Cardiac muscle cell (in vitro differentiated cells and primary cell): Measurements from ENCODE around the gene IZUMO4. TPM values are rescaled to one million over a fixed set of nuclear protein-coding genes. Genes with fewer than 3 reads are reported as not detected.

ENCODE experiments used
- DNase-seq, 2 donors: peaks; one replicate each; pipeline versions ENCODE4 v3.0.0 to v3.0.0-alpha.2; 2010 to 2017; ENCODE audit warnings: low read depth in 1 of 2, low spot score in 1 of 2
- H3K27ac ChIP-seq: fragments of 200-600 bp; sonication (generic); 2 replicates; pipeline ENCODE4 v1.5.1; 2016
- H3K27me3 ChIP-seq: fragments of 200-600 bp; sonication (generic); 2 replicates; pipeline ENCODE4 v1.6.0; 2016; ENCODE audit warnings: control low read depth
- H3K36me3 ChIP-seq: fragments of 200-600 bp; sonication (generic); 2 replicates; pipeline ENCODE4 v1.5.1; 2016; ENCODE audit warnings: control low read depth
- H3K4me1 ChIP-seq: fragments of 200-600 bp; sonication (generic); 2 replicates; pipeline ENCODE4 v1.8.1; 2017; ENCODE audit warnings: low read depth, mild to moderate bottlenecking, mixed run types
- H3K4me3 ChIP-seq: fragments of 200-600 bp; sonication (generic); 2 replicates; pipeline ENCODE4 v1.5.1; 2016; ENCODE audit warnings: mild to moderate bottlenecking
- H3K9me3 ChIP-seq: fragments of 200-600 bp; sonication (generic); 2 replicates; pipeline ENCODE4 v1.5.1; 2017; ENCODE audit warnings: low read depth, mild to moderate bottlenecking, control low read depth
- polyA plus RNA-seq: library from polyadenylated mRNA; unstranded; fragments of >200 nt; fragmentation: Nextera tagmentation; extraction: Ambion mirVana; gene quantifications from 2 replicates; pipeline ENCODE4 v1.2.1, GENCODE V29; 2016
- total RNA-seq: library from RNA; depleted of rRNA; stranded (reverse); fragments of >200 nt; gene quantifications from 2 replicates; pipeline ENCODE4 v1.2.3, GENCODE V29; 2016
- TF ChIP-seq, protein P1 (sequence below): IDR thresholded peaks from 2 replicates; pipeline ENCODE4 v1.5.1; 2012; ENCODE audit warnings: low read depth, mild to moderate bottlenecking, low read length

Gene IZUMO4
- total and polyA plus RNA-seq, 2 experiments from 2014 or later, result 2.6 to 10.5 TPM

DNA sequence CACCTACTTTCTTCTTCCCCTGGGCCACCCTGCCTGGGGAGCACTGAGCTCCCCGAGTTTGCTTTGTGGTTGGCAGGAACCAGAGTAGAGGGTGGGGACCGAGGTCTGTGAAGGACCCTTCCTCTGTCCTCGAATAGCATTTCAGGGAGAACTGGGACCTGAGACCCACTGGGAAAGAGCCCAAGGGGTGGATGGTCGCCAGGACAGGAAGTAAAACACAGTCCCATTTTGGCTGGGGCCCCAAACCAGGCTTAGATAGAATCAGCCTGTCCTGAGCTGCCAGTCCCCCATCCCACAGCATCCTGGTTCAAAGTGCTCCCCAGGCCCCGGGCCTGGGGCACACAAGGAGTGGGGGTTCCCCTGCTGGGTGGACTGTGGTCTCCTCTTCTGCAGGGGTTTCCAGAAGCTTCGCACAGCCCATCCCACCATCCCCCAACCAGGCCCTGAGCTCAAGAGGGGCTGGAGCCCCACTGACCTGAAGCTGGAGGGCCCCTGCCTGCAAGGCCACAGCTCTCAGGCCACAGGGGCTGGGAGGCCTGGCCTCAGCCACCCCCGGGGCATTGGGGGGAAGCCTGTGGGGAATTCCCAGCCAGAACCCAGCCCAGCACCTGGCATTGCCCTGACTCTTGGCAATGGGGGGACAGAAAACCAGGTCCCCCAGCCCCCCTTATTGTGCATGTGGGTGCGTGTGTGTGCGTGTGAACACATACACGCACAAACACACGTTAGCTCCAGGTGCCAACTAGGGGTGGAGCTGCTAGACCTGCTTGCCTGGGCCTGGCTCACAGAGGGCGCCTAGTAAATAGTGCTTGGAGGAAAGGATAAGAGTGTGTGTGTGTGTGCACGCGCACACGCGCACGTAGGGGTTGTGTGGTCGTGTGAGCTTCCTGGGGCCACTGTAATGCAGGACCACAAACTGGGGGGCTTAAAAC lies 44.7 kb upstream of the IZUMO4 start:
- no peaks in the 10 kb centered on the region for H3K9me3 ChIP-seq
- peak in 1 of 2 donors; percentile 77 for DNase-seq
- H3K4me1 ChIP-seq, result peaks cover 16% of the 10 kb centered on the region
- H3K27me3 ChIP-seq, result no peaks in the 10 kb centered on the region
- no peaks in the 10 kb centered on the region for H3K36me3 ChIP-seq
- no peak overlapping the region for H3K27ac ChIP-seq
- TF ChIP-seq, protein P1, sequence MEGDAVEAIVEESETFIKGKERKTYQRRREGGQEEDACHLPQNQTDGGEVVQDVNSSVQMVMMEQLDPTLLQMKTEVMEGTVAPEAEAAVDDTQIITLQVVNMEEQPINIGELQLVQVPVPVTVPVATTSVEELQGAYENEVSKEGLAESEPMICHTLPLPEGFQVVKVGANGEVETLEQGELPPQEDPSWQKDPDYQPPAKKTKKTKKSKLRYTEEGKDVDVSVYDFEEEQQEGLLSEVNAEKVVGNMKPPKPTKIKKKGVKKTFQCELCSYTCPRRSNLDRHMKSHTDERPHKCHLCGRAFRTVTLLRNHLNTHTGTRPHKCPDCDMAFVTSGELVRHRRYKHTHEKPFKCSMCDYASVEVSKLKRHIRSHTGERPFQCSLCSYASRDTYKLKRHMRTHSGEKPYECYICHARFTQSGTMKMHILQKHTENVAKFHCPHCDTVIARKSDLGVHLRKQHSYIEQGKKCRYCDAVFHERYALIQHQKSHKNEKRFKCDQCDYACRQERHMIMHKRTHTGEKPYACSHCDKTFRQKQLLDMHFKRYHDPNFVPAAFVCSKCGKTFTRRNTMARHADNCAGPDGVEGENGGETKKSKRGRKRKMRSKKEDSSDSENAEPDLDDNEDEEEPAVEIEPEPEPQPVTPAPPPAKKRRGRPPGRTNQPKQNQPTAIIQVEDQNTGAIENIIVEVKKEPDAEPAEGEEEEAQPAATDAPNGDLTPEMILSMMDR, result no peak
- H3K4me3 ChIP-seq, result no peak overlapping the region

DNA sequence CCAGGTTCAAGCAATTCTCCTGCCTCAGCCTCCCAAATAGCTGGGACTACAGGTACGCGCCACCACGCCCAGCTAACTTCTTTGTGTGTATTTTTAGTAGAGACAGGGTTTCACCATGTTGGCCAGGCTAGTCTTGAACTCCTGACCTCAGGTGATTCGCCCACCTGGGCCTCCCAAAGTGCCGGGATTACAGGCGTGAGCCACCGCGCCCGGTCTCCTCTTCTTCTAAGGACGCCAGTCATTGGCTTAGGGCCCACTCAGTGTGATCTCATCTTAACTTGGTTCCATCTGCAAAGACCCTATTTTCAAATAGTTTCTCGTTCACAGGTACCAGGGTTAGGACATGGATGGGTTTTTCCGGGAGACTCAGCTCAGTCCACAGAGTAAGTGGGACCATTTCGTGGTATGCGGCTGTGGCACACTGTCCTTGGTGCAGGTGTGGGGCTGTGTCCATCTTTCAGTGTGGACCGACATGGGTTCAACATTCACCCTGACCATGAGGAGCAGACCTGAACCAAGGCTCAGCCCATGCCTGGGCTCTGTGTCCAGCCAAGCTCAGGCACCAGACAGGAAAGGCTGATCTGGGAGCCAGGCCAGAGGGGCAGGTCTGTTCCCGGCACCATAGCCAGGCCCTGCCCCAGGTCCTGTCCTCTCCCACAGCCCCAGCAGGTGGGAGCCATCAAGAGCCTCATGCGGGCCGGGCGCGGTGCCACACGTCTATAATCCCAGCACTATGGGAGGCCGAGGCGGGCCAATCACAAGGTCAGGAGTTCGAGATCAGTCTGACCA lies 42.9 kb upstream of the IZUMO4 start:
- Histone ChIP-seq H3K4me3 (no peak overlapping the region), H3K27ac (no peak overlapping the region), H3K27me3 (no peaks in the 10 kb centered on the region), H3K9me3 (no peaks in the 10 kb centered on the region), H3K36me3 (no peaks in the 10 kb centered on the region), H3K4me1 (peaks cover 16% of the 10 kb centered on the region)
- TF ChIP-seq, protein P1, result no peak
- DNase-seq, result peak in 1 of 2 donors; percentile 97

DNA sequence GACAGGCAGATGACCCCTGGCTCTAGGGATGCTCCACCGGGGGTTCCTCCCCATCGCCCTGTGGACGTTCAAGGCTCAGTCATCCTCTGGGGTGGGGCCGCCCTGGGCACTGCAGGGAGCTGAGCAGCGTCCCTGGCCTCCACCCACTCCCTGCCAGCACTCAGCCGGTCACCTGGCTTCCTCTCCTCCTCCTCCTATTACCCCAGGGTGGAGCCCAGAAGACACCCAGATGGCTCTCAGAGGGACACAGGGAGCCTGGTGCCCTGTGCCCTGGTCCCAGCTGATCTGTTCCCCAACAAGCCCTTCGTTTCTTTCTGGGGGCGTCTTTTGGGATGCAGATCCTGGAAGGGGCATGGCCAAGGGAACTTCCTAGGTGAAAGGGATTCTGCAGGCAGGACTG lies 42.0 kb upstream of the IZUMO4 start:
- H3K4me3 ChIP-seq, result no peak overlapping the region
- H3K27ac ChIP-seq, result no peak overlapping the region
- H3K36me3 ChIP-seq, result no peaks in the 10 kb centered on the region
- peaks cover 16% of the 10 kb centered on the region for H3K4me1 ChIP-seq
- TF ChIP-seq, protein P1, result no peak
- no peaks in the 10 kb centered on the region for H3K9me3 ChIP-seq
- H3K27me3 ChIP-seq, result no peaks in the 10 kb centered on the region
- no peak for DNase-seq

- no peak overlapping the region for H3K4me3 ChIP-seq
- H3K36me3 ChIP-seq, result no peaks in the 10 kb centered on the region
- no peaks in the 10 kb centered on the region for H3K27me3 ChIP-seq
- H3K4me1 ChIP-seq, result peaks cover 25% of the 10 kb centered on the region
- DNase-seq, result peak in 1 of 2 donors; percentile 84
- no peak overlapping the region for H3K27ac ChIP-seq
- no peaks in the 10 kb centered on the region for H3K9me3 ChIP-seq
- TF ChIP-seq, protein P1, result no peak
These were observed 40.5 kb upstream of the IZUMO4 start for GRCh38 chr19:2055931-2056836.

GRCh38 chr19:2056837-2057192 lies 39.9 kb upstream of the IZUMO4 start:
- DNase-seq, result no peak
- Histone ChIP-seq H3K27me3 (no peaks in the 10 kb centered on the region), H3K36me3 (no peaks in the 10 kb centered on the region), H3K4me3 (no peak overlapping the region), H3K9me3 (no peaks in the 10 kb centered on the region), H3K27ac (no peak overlapping the region), H3K4me1 (peaks cover 25% of the 10 kb centered on the region)
- TF ChIP-seq, protein P1, result no peak
